Renal cortical epithelial cell (primary cell): ENCODE results near the gene MRPL14. TPM values are rescaled to one million over a fixed set of nuclear protein-coding genes. Genes with fewer than 3 reads are reported as not detected.
"Not testable (repeated sequence)": the region's sequence is repeated elsewhere in the genome, so short reads cannot be mapped to it uniquely, and the experiment has no call there.

Experiments used
- DNase-seq: peaks from one replicate; pipeline ENCODE4 v3.0.0-alpha.2; 2011; ENCODE audit warnings: low read depth
- total RNA-seq: library from RNA; depleted of rRNA; stranded (reverse); fragments of >200 nt; gene quantifications from 2 replicates; pipeline ENCODE4 v1.2.3, GENCODE V29; 2014

MRPL14 gene
- total RNA-seq, 1 donor from 2014 or later, result 44.9 TPM

GRCh38 chr6:44102527-44102926 lies 24.7 kb downstream of the MRPL14 start:
- no peak for DNase-seq

DNA sequence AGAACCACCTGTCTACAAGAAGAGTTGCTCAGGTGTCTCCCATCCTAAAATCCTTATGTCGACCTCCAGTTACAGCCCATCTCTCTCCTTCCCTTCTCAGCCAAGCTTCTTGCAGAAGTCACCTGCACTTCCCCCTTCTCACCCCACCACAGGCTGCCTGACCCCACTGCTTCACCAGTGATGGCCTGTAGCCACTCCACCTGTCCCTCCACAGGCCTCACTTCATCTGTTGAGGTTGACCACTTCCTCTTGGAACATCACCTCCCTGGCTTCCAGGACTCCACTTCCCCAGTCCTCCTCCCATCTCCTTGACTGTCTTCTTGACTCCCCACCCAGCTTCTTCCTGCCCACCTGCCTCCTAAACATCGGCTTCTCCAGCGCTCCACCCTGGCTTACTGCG lies 25.4 kb downstream of the MRPL14 start:
- DNase-seq, result no peak

DNA sequence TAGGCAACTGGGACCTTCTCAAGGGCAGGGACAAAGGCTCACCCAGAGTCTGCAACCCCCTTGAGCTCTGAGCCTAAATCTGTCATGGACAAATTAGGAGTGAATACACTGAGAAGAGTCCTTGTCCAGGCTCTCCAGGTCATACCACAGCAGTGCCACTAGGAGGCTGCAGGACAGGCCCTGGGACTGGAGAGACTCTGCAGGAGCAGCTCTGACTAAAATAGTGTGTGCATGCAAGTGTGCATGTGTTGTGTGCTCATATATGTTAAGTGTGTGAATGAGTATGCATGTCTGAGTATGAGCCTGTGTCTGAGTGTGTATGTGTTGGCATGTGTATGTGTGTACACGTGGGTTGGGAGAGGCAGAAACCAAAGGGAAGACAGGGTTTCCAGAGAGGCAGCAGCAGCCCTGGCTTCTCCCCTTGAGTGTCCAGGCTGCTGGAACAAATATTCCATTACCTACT lies 27.1 kb downstream of the MRPL14 start:
- no peak for DNase-seq

GRCh38 chr6:44099192-44099591 lies 28.1 kb downstream of the MRPL14 start:
- DNase-seq, result no peak

GRCh38 chr6:44097782-44098317 lies 29.4 kb downstream of the MRPL14 start:
- DNase-seq, result no peak

DNA sequence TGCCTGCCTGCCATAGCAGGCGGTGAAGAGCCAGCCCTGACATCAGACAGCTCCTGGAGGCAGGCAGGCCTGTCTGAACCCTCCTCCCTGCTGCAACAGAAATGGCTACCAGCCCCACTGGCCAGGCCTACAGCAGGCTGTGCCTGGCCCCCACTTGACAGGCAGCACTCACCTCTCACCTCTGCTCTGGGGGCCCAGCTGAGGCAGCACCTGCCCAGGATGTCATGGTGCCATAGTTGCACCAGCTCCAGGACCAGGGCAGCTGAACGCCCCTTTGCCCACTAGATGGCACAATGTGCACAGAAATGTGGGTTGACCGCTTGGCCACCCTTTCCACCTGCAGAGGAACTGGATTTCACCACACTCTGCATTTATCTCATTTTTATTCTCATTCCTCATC lies 30.6 kb downstream of the MRPL14 start:
- peak; percentile 57 for DNase-seq

- not testable (repeated sequence) for DNase-seq
Observed at GRCh38 chr6:44095243-44095623, 32.0 kb downstream of the MRPL14 start.

- peak; percentile 63 for DNase-seq
Observed at GRCh38 chr6:44094403-44095242, 32.6 kb downstream of the MRPL14 start.

GRCh38 chr6:44093750-44094402 lies 33.4 kb downstream of the MRPL14 start:
- DNase-seq, result no peak

GRCh38 chr6:44093066-44093465 lies 34.2 kb downstream of the MRPL14 start:
- no peak for DNase-seq

DNA sequence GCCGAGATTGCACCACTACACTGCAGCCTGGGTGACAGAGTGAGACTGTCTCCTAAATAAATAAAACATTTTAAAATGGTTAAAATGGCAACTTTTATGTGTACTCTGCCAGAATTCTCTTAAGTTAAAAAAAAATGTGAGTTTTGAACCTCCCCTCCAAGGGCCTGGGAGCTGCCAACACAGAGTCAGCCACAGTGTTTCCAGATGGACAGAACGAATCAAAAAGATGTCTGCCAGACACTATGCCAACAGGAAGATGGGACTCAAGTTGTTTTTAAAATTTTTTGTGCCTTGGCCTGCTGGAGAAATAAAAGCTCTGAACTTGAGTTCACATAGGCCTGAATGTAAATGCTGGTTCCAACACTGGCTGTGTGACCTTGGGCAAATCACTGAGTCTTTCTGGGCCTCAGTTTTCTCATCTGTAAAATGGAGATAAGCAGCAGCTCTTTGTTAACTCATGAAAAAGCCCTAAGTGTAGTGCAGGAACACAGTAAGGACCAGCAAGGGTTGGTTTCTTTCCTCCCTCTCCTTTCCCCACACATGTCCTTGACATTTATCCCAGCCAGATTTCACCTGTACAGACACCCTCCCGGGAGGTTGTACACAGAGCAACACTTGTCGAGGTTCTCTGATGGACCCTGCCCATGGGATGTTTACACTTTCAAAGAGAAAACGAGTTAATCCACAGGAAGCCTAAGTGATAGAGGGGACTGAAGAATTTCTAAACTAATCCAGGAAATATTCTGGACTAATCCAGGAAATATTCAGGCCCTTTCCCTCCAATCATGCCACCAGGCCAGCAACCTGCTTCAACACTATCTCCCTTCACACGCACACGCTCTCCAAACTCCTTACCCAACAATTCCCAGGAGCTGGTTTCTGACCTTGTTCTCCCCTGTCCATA lies 35.0 kb downstream of the MRPL14 start:
- no peak for DNase-seq

- not testable (repeated sequence) for DNase-seq
Observed at GRCh38 chr6:44091356-44091755, 35.9 kb downstream of the MRPL14 start.

- DNase-seq, result no peak
Observed at GRCh38 chr6:44090465-44090864, 36.8 kb downstream of the MRPL14 start.

DNA sequence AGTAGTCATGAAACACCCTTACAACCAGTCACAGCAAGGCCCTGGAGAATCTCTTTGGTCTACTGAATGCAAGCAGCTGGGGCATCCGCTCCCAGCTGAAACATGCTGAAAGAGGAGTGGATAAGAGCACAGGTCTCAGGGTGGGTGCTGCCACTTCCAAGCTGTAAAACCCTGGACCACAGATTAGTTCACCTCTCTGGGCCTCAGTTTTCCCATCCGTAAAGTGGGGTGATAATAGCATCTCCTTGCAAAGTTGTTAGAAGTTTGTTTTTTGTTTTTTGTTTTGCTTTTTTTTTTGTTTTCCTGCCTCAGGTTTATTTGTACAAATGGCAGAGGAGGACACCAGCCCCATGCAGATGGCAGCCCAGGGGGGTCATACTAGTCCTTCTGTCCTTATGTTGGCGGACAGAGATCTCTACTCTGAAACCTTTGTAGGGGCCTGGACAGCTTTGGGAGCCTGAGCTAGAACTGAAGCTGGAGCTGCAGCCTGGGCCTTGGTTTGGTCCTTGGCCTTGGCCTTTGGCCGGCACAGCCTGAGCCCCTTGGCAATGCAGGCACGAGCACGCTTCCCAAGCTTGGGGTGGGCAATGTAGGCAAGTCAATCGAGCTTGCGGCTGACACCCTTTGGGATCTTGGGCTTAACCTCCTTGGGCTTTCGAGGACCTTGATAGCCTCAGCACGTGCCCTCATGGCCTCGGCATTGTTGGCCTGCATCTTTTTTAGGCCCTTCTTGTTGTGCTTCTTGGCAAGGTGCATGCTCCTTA lies 38.2 kb downstream of the MRPL14 start:
- DNase-seq, result no peak

GRCh38 chr6:44087623-44088022 lies 39.6 kb downstream of the MRPL14 start:
- DNase-seq, result no peak

DNA sequence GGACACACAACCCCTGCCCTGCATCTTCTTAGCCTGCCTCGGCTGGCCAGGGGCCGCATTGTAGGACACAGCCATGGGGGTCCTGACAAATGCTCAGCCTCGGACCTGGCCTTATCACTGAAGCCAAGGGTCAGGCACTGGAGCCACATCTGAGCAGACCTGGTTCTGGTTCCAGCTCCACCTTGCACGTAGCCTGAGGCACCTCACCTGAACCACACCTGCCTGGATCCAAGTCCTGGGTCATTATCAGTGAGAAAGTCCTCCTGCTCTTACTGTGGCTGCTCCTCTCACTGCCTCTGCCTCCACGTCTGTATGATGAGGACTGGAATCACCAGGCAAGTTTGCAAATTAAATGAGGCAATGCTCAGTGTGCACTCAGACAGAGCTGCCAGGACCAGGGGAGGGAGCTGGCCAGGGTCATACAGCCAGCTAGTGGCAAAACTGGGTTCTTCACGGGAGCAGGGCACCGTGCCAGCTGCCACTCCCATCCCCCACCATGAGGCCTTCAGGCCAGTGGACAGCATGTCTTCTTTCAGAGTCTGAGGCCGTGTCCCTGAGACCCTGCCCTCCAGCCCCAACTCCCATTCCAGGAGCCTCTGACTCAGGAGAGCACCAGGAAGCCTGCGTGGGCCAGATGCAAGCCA lies 40.2 kb downstream of the MRPL14 start:
- DNase-seq, result peak; percentile 81

GRCh38 chr6:44085219-44085618 lies 42.0 kb downstream of the MRPL14 start:
- DNase-seq, result no peak

GRCh38 chr6:44084231-44085014 lies 42.8 kb downstream of the MRPL14 start:
- no peak for DNase-seq

GRCh38 chr6:44082872-44083321 lies 44.4 kb downstream of the MRPL14 start:
- DNase-seq, result no peak

DNA sequence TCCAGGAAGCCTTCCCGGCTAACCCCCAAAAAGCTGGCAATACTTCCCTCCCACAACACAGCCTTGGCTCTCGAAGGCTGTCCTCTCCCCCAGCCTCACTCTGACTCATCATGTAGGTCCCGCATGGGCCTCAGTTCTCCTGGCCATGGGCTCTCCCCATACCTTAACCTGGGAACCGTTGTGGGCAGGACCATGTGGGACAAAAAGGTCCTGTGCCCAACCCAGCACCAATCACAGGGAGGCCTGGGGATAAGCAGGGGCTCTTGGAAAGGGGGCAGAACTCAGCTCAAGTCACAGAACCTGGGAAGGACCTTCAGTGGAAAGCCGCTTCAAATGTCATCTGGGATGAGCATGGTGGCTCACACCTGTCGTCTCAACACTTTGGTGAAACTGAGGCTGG lies 45.5 kb downstream of the MRPL14 start:
- no peak for DNase-seq
